K562 (cell line): Measurements from ENCODE around the gene VEGFB. TPM values are rescaled to one million over a fixed set of nuclear protein-coding genes. Genes with fewer than 3 reads are reported as not detected.

ENCODE experiments used
- CCNT2 ChIP-seq: IDR thresholded peaks from 2 replicates; pipeline ENCODE4 v1.6.1; 2011; ENCODE audit warnings: borderline replicate concordance, low read depth, mild to moderate bottlenecking, moderate library complexity, mixed read lengths, low read length; ENCODE audit not compliant: insufficient read length; ENCODE audit errors: extremely low read depth
- CTCF ChIP-seq, 3 experiments: IDR thresholded peaks in 2 of 3; conservative IDR thresholded peaks in 1 of 3; 2 replicates each; pipeline ENCODE4 v1.5.1; 2011 to 2012; ENCODE audit warnings: low read length in 3 of 3, mild to moderate bottlenecking in 3 of 3, control low read depth in 2 of 3, improper control_type of control experiment in 1 of 3, inconsistent platforms in 1 of 3, low read depth in 1 of 3, mixed read lengths in 1 of 3, moderate library complexity in 1 of 3; ENCODE audit not compliant: insufficient read depth in 2 of 3
- GABPB1 ChIP-seq: sonication (generic); formaldehyde crosslinking; IDR thresholded peaks from 2 replicates; pipeline ENCODE4 v1.8.0; 2022; ENCODE audit warnings: mild to moderate bottlenecking, missing genetic modification reagents
- GATAD2B ChIP-seq: fragments of 450-650 bp; IDR thresholded peaks from 2 replicates; pipeline ENCODE4 v1.6.1; 2017; ENCODE audit warnings: mild to moderate bottlenecking, borderline replicate concordance
- HDAC1 ChIP-seq, 2 experiments: fragments of 450-650 bp; IDR thresholded peaks; 2 replicates each; pipeline ENCODE4 v1.6.1; 2016 to 2017; ENCODE audit warnings: inconsistent platforms in 1 of 2, mild to moderate bottlenecking in 1 of 2, moderate library complexity in 1 of 2
- HLTF ChIP-seq: fragments of 450-650 bp; IDR thresholded peaks from 2 replicates; pipeline ENCODE4 v1.6.1; 2016
- HMGXB4 ChIP-seq: sonication (generic); formaldehyde crosslinking; IDR thresholded peaks from 2 replicates; pipeline ENCODE4 v1.8.1; 2023; ENCODE audit warnings: mild to moderate bottlenecking, missing genetic modification reagents
- KDM4B ChIP-seq, 2 experiments: fragments of 450-650 bp in 1 of 2; sonication (generic) in 1 of 2; IDR thresholded peaks; 2 replicates each; pipeline ENCODE4 v1.6.1; 2016 to 2017; ENCODE audit warnings: borderline replicate concordance in 2 of 2, antibody characterized with exemption in 1 of 2, low read depth in 1 of 2, mild to moderate bottlenecking in 1 of 2
- MEF2A ChIP-seq: IDR thresholded peaks from 2 replicates; pipeline ENCODE4 v1.6.1; 2011; ENCODE audit warnings: low read depth, mild to moderate bottlenecking, low read length, moderate library complexity; ENCODE audit not compliant: control insufficient read depth
- NONO ChIP-seq, 2 experiments: fragments of 200-400 bp in 1 of 2; fragments of 450-650 bp in 1 of 2; formaldehyde crosslinking in 1 of 2; IDR thresholded peaks; 2 replicates each; pipeline ENCODE4 v1.6.1; 2017; ENCODE audit warnings: low read depth in 2 of 2, mild to moderate bottlenecking in 2 of 2, moderate library complexity in 2 of 2, low read length in 1 of 2
- RBBP5 ChIP-seq: fragments of 200-600 bp; sonication (generic); IDR thresholded peaks from 2 replicates; pipeline ENCODE4 v1.6.1; 2012; ENCODE audit warnings: borderline replicate concordance, mild to moderate bottlenecking, low read length, control low read depth, inconsistent platforms; ENCODE audit not compliant: insufficient read depth, poor library complexity, severe bottlenecking
- SMAD4 ChIP-seq: fragments of 250-450 bp; sonication (Bioruptor Pico); conservative IDR thresholded peaks from 2 replicates; pipeline ENCODE4 v1.8.0; 2021; ENCODE audit warnings: inconsistent platforms, mild to moderate bottlenecking, moderate library complexity
- ZBTB5 ChIP-seq: fragments of 450-650 bp; IDR thresholded peaks from 2 replicates; pipeline ENCODE4 v1.6.1; 2017; ENCODE audit warnings: antibody characterized with exemption
- polyA plus RNA-seq, 8 experiments: library from polyadenylated mRNA; depleted of rRNA in 4 of 8; stranded (reverse) in 5 of 8; unstranded in 3 of 8; fragments of >200 nt; fragmentation: Nextera tagmentation in 2 of 8; fragmentation: Illumina TruSeq in 1 of 8; extraction: Ambion mirVana in 2 of 8; extraction: Trizol in 1 of 8; gene quantifications; 2 replicates each; pipeline versions ENCODE4 v1.2.1 to v1.2.3, GENCODE V29; 2011 to 2014; ENCODE audit warnings: inconsistent platforms in 1 of 8, missing spikeins in 1 of 8
- total RNA-seq, 7 experiments: library from RNA; depleted of rRNA in 6 of 7; stranded (reverse); fragments of >200 nt in 6 of 7; fragmentation: Illumina TruSeq in 2 of 7; extraction: Trizol in 2 of 7; gene quantifications; 2 replicates each; pipeline versions ENCODE4 v1.2.1 to v1.2.3, GENCODE V29; 2011 to 2021; ENCODE audit warnings: low replicate concordance in 1 of 7
- TF ChIP-seq, protein P1 (sequence below), 2 experiments: fragments of 200-800 bp in 1 of 2; sonication (Bioruptor generic) in 1 of 2; sonication (generic) in 1 of 2; formaldehyde crosslinking in 1 of 2; IDR thresholded peaks in 1 of 2; conservative IDR thresholded peaks in 1 of 2; 2 replicates each; pipeline versions ENCODE4 v1.5.0 to v1.6.1; 2016 to 2020; ENCODE audit warnings: missing compliant biosample characterization in 1 of 2, missing genetic modification characterization in 1 of 2, missing genetic modification reagents in 1 of 2
- TF ChIP-seq, protein P2 (sequence below): sonication (generic); formaldehyde crosslinking; IDR thresholded peaks from 2 replicates; pipeline ENCODE4 v1.4.0; 2020; ENCODE audit warnings: mild to moderate bottlenecking, missing genetic modification reagents

The VEGFB gene
- total and polyA plus RNA-seq, 9 of the 15 experiments (the other 6 are each of a cell fraction or from before 2014, with no cell fraction given) = 11.0 to 83.4 (median 25.7) TPM

GRCh38 chr11:64251016-64251752 lies 16.8 kb downstream of the VEGFB start, which contains the start of gene PLCB3 (continued):
- TF ChIP-seq, protein P1, sequence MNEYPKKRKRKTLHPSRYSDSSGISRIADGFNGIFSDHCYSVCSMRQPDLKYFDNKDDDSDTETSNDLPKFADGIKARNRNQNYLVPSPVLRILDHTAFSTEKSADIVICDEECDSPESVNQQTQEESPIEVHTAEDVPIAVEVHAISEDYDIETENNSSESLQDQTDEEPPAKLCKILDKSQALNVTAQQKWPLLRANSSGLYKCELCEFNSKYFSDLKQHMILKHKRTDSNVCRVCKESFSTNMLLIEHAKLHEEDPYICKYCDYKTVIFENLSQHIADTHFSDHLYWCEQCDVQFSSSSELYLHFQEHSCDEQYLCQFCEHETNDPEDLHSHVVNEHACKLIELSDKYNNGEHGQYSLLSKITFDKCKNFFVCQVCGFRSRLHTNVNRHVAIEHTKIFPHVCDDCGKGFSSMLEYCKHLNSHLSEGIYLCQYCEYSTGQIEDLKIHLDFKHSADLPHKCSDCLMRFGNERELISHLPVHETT (CRISPR knock-in tag; conservative IDR thresholded peaks at IDR 0.05 in 1 of 2, IDR thresholded peaks at IDR 0.05 in 1 of 2) = peak in 1 of 2 experiments; percentile 82; a peak in 2 of 4 replicates
- peak in 1 of 2 experiments; percentile 56; a peak in 1 of 4 replicates for TF ChIP-seq HDAC1 (IDR thresholded peaks at IDR 0.05)
- peak; percentile 59; the same call in 1 of the 2 replicates for TF ChIP-seq SMAD4
- TF ChIP-seq HLTF = peak; percentile 39; the same call in 1 of the 2 replicates
- TF ChIP-seq GATAD2B = peak; percentile 87
- peak; percentile 47 for TF ChIP-seq RBBP5
- TF ChIP-seq MEF2A = 0 out of 2 replicates have a peak, but pooled peaks have one; percentile 22
- TF ChIP-seq CCNT2 = peak; percentile 66
- TF ChIP-seq, protein P2, sequence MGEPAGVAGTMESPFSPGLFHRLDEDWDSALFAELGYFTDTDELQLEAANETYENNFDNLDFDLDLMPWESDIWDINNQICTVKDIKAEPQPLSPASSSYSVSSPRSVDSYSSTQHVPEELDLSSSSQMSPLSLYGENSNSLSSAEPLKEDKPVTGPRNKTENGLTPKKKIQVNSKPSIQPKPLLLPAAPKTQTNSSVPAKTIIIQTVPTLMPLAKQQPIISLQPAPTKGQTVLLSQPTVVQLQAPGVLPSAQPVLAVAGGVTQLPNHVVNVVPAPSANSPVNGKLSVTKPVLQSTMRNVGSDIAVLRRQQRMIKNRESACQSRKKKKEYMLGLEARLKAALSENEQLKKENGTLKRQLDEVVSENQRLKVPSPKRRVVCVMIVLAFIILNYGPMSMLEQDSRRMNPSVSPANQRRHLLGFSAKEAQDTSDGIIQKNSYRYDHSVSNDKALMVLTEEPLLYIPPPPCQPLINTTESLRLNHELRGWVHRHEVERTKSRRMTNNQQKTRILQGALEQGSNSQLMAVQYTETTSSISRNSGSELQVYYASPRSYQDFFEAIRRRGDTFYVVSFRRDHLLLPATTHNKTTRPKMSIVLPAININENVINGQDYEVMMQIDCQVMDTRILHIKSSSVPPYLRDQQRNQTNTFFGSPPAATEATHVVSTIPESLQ = 0 out of 2 replicates have a peak, but pooled peaks have one; percentile 41
- no peak for TF ChIP-seq ZBTB5
- peak; percentile 64; the same call in 1 of the 2 replicates for TF ChIP-seq GABPB1
- TF ChIP-seq CTCF (IDR thresholded peaks at IDR 0.05 in 2 of 3, conservative IDR thresholded peaks at IDR 0.05 in 1 of 3; ENCODE audit: insufficient read depth in 2 of 3, low read depth in 1 of 3, low read length in 3 of 3) = peak; percentile 60 to 78 (median 63)
- peak; percentile 85; the same call in 1 of the 2 replicates for TF ChIP-seq HMGXB4
- peak in 1 of 2 experiments; percentile 82; a peak in 1 of 4 replicates for TF ChIP-seq NONO (IDR thresholded peaks at IDR 0.05; ENCODE audit: low read depth in 2 of 2, low read length in 1 of 2)
- peak in 1 of 2 experiments; percentile 10; a peak in 1 of 4 replicates for TF ChIP-seq KDM4B (IDR thresholded peaks at IDR 0.05; ENCODE audit: borderline replicate concordance in 2 of 2, low read depth in 1 of 2)
